Brain microvascular endothelial cell (primary cell): Measurements from ENCODE around the gene TTYH3.

Experiments used
- DNase-seq: peaks from one replicate; pipeline ENCODE4 v3.0.0-alpha.2; 2020
- H3K27ac ChIP-seq: fragments of 250-450 bp; sonication (Bioruptor Pico); 2 replicates; pipeline ENCODE4 v1.5.1; 2020; ENCODE audit warnings: mild to moderate bottlenecking, moderate library complexity
- H3K27me3 ChIP-seq: fragments of 250-450 bp; sonication (Bioruptor Pico); replicated peaks from 2 replicates; pipeline ENCODE4 v1.5.1; 2020; ENCODE audit warnings: mild to moderate bottlenecking
- H3K36me3 ChIP-seq: fragments of 250-450 bp; sonication (Bioruptor Pico); replicated peaks from 2 replicates; pipeline ENCODE4 v1.5.1; 2020; ENCODE audit warnings: mild to moderate bottlenecking
- H3K4me3 ChIP-seq: 2 replicates; pipeline ENCODE4 v1.5.1; 2011; ENCODE audit warnings: low read depth, mild to moderate bottlenecking, control low read depth, low read length, moderate library complexity
- in situ Hi-C: cut with HindIII; loops from 2 replicates; pipeline ENCODE4 v1.10.0; 2017; ENCODE audit warnings: low sequenced_read_pairs, low pct_ligation_motif_present
- TF ChIP-seq, protein P1 (sequence below): IDR thresholded peaks from 2 replicates; pipeline ENCODE4 v1.5.1; 2011; ENCODE audit warnings: low read depth, mild to moderate bottlenecking, moderate library complexity, low read length, control low read depth, inconsistent platforms; ENCODE audit errors: missing control alignments

The TTYH3 gene

DNA sequence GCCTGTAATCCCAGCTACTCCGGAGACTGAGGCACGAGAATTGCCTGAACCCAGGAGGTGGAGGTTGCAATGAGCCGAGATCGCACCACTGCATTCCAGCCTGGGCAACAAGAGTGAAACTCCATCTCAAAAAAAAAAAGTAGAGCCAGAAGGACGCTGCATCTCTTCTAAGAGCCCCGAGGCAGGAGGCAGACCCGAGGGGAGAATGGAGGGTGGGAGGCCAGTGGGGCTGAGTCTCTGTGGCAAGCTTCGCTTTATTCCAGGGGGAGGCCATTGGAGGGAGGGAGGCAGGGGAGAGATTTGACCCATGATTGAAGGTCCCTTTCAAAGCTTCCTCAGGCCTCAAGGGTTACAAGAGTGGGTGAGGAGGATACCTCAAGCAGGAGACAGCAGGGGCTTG, 18.7 kb downstream of the TTYH3 start:
- Histone ChIP-seq H3K4me3 (no peak overlapping the region), H3K36me3 (peaks cover 40% of the 10 kb centered on the region), H3K27ac (no peak overlapping the region), H3K27me3 (no peaks in the 10 kb centered on the region)
- DNase-seq, result no peak
- TF ChIP-seq, protein P1, sequence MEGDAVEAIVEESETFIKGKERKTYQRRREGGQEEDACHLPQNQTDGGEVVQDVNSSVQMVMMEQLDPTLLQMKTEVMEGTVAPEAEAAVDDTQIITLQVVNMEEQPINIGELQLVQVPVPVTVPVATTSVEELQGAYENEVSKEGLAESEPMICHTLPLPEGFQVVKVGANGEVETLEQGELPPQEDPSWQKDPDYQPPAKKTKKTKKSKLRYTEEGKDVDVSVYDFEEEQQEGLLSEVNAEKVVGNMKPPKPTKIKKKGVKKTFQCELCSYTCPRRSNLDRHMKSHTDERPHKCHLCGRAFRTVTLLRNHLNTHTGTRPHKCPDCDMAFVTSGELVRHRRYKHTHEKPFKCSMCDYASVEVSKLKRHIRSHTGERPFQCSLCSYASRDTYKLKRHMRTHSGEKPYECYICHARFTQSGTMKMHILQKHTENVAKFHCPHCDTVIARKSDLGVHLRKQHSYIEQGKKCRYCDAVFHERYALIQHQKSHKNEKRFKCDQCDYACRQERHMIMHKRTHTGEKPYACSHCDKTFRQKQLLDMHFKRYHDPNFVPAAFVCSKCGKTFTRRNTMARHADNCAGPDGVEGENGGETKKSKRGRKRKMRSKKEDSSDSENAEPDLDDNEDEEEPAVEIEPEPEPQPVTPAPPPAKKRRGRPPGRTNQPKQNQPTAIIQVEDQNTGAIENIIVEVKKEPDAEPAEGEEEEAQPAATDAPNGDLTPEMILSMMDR, result no peak
- in situ Hi-C loops, result loop anchor here (5.0 kb wide), 1 partner anchor 83 kb away; no protein-coding TSS in a partner anchor

DNA sequence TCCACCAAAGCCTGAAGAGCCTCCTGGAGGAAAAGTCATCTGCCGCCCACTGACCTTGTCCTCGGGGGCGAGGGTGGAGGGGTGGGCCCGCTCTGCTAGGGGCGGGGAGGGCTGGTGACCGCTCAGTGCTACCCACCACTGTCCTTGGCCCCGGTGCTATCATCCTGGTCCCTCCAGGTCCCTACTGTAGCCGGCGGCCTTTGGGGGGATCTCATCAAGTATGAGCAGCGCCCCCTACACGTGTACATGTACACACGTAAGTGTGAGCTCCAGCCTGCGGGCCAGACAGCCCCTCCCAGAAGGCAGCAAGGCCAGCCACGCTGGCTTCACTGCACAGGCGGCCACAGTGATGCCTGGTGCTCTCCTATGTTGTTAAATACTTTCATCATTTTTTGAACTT, 19.6 kb downstream of the TTYH3 start:
- Histone ChIP-seq H3K27ac (no peak overlapping the region), H3K36me3 (peaks cover 44% of the 10 kb centered on the region), H3K27me3 (no peaks in the 10 kb centered on the region), H3K4me3 (no peak overlapping the region)
- TF ChIP-seq, protein P1, result peak; percentile 26
- in situ Hi-C loops, result loop anchor here (5.0 kb wide), 1 partner anchor 84 kb away; no protein-coding TSS in a partner anchor
- no peak for DNase-seq

DNA sequence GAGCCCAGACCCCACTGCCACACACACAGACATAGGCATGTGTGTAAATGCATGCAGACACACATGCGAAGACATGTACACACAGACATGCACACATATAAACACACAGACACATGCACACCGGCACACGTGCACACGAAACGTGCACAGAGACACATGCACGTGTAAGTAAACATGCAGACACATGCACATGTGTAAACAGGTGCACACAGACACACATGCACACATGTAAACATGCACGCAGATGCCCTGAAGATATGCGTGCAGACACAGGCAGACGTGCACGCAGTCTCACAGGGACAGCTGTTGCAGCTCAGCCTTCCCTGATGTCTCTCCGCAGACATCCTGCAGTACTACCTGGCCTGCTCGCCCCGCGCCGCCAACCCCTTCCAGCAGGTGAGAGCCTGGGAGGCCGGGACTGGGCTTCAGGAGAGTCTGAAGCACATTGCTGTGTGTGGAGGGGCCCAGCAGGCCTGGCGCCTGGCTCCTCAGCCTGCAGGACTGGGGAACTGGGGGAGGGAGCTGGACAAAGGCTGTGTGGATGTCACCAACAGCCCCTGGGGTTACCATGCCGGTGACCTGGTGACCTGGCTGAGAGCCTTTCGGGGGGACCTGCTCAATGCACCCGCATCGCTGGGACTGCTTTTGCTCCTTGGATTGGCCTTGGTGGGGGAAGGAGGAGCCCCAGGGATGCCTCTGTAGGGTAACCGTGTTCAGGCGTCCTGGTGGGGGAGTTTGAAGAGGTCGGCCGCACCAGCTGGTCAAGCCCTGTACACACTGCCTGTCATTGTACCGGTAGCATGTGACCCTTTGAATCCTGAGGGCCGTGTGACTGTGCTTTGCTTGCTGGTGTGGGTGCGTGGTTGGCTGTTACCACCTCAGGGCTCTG, 20.3 kb downstream of the TTYH3 start:
- TF ChIP-seq, protein P1, result no peak
- Histone ChIP-seq H3K27me3 (no peaks in the 10 kb centered on the region), H3K27ac (no peak overlapping the region), H3K4me3 (no peak overlapping the region), H3K36me3 (peaks cover 51% of the 10 kb centered on the region)
- in situ Hi-C loops, result loop anchor here (5.0 kb wide), 1 partner anchor 85 kb away; no protein-coding TSS in a partner anchor
- DNase-seq, result no peak

DNA sequence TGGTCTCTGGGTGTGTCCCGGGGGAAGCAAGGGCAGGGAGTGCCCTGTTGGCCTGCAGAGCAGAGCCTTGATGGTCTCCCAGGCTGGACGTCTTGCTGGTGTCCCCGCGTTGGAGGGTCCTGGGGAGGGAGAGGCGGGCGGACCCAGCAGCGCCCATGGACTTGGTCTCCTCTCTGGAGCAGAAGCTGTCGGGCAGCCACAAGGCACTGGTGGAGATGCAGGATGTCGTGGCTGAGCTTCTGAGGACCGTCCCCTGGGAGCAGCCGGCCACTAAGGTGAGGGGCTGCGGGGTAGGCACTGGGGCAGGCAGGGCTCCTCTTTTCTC, 20.9 kb downstream of the TTYH3 start:
- H3K4me3 ChIP-seq, result no peak overlapping the region
- peaks cover 47% of the 10 kb centered on the region for H3K36me3 ChIP-seq
- no peaks in the 10 kb centered on the region for H3K27me3 ChIP-seq
- in situ Hi-C loops, result loop anchor here (5.0 kb wide), 1 partner anchor 85 kb away; no protein-coding TSS in a partner anchor
- no peak overlapping the region for H3K27ac ChIP-seq
- DNase-seq, result no peak
- TF ChIP-seq, protein P1, result no peak

DNA sequence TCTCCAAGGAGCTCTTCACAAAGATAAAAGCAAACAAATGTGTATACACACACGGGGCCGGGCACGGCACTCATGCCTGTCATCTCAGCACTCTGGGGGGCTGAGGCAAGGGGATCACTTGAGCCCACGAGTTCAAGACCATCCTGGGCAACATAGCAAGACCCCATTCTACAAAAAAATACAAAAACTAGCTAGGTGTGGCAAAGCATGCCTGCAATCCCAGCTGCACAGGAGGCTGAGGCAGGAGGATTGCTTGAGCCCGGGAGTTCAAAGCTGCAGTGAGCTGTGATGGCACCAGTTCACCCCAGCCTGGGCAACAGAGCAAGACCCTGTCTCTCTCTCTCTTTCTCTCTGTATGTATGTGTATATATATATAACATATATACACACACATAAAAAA, 22.3 kb downstream of the TTYH3 start:
- no peaks in the 10 kb centered on the region for H3K27me3 ChIP-seq
- peaks cover 50% of the 10 kb centered on the region for H3K36me3 ChIP-seq
- DNase-seq, result no peak
- TF ChIP-seq, protein P1, result no peak
- no peak overlapping the region for H3K27ac ChIP-seq
- in situ Hi-C loops, result loop anchor here (5.0 kb wide), 1 partner anchor 87 kb away; no protein-coding TSS in a partner anchor
- no peak overlapping the region for H3K4me3 ChIP-seq
